ENCODE data around the gene GRK1.

The GRK1 gene

DNA sequence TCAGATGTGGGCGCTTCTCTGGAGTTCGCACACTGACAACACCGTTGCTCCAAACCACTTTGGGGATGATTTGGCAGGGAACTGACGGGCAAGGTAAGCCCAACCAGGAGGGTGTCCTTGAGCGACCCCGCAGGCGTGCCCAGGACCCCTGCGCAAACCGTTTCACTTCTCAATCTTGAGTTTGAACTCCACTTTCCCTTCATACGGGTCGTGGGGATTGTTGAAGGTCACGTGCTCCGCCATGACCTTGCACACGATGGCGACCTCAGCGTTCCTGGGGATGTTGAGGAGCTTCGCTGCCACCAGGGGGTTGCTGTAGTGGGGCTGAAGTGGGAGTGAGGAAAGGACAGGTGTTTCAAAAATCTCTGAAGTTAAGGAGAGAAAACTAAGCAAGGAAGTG is 17.8 kb upstream of the GRK1 start:
- TF ChIP-seq, protein P1, sequence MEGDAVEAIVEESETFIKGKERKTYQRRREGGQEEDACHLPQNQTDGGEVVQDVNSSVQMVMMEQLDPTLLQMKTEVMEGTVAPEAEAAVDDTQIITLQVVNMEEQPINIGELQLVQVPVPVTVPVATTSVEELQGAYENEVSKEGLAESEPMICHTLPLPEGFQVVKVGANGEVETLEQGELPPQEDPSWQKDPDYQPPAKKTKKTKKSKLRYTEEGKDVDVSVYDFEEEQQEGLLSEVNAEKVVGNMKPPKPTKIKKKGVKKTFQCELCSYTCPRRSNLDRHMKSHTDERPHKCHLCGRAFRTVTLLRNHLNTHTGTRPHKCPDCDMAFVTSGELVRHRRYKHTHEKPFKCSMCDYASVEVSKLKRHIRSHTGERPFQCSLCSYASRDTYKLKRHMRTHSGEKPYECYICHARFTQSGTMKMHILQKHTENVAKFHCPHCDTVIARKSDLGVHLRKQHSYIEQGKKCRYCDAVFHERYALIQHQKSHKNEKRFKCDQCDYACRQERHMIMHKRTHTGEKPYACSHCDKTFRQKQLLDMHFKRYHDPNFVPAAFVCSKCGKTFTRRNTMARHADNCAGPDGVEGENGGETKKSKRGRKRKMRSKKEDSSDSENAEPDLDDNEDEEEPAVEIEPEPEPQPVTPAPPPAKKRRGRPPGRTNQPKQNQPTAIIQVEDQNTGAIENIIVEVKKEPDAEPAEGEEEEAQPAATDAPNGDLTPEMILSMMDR (conservative IDR thresholded peaks at IDR 0.05; ENCODE audit: control insufficient read depth, insufficient read depth, low read depth, low read length) = no peak
- no peak overlapping the region for H3K4me3 ChIP-seq (ENCODE audit: control insufficient read depth, low read depth, low read length)
- DNase-seq (ENCODE audit: low read depth) = no peak

DNA sequence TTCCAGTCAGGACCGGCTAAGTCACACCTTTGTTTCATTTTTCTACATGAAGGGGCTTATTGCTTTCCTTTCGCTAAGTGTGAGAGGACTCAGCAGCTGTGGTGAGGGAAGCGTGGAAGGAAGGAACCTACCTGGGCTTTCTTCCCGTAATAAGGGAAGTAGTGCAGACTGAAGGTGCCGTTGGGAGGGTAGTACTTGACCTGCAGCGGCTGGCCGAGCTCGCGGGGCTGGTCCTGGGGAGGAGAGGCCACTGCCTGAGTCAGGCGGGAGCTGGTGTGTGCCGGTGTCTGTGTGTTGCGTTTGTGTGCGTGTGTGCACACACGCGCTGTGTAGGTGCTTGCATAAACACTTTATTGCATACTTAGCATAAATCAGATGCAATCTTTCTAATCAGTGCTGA is 16.7 kb upstream of the GRK1 start:
- DNase-seq (ENCODE audit: low read depth) = no peak
- TF ChIP-seq, protein P1 (conservative IDR thresholded peaks at IDR 0.05; ENCODE audit: control insufficient read depth, insufficient read depth, low read depth, low read length) = no peak

DNA sequence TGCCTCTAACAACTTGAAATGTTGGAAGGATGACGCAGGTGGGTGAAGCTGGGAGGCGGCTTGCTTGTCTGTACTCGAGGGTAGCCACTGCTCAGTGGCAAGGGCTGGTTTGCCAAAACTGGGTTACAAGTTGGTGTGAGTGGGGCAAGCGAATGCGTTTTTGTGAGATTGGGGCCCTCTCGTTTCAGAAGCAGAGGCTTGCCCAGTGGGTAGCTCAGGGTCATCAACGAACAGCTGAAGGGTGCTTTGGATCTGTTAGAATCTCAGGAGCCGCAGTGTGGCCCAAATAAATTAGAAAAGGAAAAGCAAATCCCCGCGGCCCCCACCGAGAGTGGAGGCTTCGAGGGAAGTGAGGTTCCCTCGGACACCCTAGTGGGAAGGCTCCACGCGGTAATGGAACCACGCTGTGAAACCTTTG is 16.3 kb upstream of the GRK1 start:
- no peak overlapping the region for H3K4me3 ChIP-seq (ENCODE audit: control insufficient read depth, low read depth, low read length)
- TF ChIP-seq, protein P1 (conservative IDR thresholded peaks at IDR 0.05; ENCODE audit: control insufficient read depth, insufficient read depth, low read depth, low read length) = no peak
- no peak for DNase-seq (ENCODE audit: low read depth)

More for the DNA sequence above, 16.7 kb upstream of the GRK1 start:
- H3K4me3 ChIP-seq (ENCODE audit: control insufficient read depth, low read depth, low read length) = no peak overlapping the region

DNA sequence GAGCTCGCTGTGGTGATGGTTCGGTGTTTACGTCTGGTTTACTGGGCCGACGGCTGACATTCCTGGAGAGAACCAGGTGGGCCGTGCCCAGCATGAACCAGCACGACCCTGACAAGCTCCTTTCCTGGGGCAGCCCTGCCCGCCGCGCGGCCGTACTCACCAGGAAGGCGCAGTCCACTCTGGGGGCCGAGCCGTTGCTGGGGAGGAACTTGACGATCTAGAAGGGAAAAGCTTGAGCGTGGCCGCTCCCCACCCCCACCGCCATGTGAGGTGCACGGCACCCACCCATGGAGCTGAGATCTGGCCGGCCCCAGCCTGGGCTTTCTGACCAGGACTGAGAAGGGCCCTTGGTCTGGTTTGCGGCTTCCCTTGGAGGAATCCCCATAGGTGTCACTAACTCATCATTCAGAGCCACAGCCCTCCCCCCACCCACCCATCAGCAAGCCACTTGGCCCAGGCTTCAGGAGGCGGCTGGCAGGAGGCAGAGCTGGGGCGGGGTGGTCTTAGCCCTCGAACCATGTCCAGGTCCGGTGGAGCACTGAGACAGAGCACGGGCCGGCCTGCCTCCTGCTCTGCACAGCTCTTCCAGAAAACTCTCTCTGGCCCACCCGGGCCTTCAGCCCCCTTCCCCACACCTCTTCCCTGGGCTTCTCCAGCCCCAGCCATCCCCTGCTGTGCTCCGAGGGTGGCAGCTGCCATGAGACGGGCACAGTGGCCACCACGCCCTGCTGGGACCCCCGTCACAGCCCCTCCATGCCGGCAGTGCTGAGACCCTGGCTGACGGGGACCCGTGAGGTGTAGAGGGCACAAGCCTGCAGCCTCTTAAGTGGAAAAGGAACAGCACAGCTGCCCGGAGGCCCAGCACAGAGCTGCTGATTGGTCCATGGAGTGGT is 15.3 kb upstream of the GRK1 start:
- DNase-seq (ENCODE audit: low read depth) = no peak
- TF ChIP-seq, protein P1 (conservative IDR thresholded peaks at IDR 0.05; ENCODE audit: control insufficient read depth, insufficient read depth, low read depth, low read length) = no peak
- no peak overlapping the region for H3K4me3 ChIP-seq (ENCODE audit: control insufficient read depth, low read depth, low read length)

DNA sequence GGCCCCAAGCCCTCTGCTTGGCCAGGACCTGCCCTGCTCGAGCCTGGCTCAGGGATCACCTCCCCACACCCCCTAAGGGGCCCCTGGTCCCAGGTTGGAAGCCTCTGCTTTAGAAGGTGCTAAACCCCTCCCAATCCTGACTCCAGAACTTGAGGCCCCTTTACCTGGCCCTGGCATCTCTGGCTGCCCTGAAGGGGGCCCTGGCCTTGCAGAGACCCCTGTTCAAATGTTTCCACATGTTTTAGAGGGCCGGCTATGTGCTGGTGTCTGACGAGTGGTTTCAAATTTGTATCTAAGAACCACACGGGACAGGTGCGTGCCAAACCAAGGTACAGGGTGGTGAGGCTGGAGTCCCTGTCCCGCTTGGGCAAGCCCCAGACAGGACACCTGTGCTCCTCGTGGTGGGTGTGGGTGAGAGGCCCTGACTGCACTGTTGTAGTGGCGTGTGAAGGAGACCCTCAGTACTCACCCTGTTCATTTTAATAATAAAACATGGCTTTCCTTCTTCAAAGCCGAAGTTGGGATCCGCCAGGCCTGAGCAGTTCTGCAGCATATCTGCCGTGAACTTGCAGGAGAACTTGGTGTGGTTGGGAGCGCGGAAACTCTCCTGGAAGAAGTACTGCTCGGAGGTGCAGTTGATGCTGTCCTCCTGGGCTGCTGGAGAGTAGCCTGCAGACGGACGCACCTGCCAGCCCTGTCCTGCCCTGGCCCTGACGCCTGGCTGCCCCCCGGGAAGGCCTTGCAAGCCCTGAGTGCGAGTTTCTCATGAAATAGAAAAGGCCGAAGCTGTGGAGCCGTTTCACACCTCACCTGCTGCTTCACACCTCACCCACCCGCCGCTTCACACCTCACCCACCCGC is 14.4 kb upstream of the GRK1 start:
- DNase-seq (ENCODE audit: low read depth) = no peak

More for the DNA sequence above, 14.4 kb upstream of the GRK1 start:
- TF ChIP-seq, protein P1 (conservative IDR thresholded peaks at IDR 0.05; ENCODE audit: control insufficient read depth, insufficient read depth, low read depth, low read length) = no peak
- no peak overlapping the region for H3K4me3 ChIP-seq (ENCODE audit: control insufficient read depth, low read depth, low read length)

Data from fibroblast of mammary gland (primary cell).